ENCODE results near the gene ADRB1.

ADRB1 gene

DNA sequence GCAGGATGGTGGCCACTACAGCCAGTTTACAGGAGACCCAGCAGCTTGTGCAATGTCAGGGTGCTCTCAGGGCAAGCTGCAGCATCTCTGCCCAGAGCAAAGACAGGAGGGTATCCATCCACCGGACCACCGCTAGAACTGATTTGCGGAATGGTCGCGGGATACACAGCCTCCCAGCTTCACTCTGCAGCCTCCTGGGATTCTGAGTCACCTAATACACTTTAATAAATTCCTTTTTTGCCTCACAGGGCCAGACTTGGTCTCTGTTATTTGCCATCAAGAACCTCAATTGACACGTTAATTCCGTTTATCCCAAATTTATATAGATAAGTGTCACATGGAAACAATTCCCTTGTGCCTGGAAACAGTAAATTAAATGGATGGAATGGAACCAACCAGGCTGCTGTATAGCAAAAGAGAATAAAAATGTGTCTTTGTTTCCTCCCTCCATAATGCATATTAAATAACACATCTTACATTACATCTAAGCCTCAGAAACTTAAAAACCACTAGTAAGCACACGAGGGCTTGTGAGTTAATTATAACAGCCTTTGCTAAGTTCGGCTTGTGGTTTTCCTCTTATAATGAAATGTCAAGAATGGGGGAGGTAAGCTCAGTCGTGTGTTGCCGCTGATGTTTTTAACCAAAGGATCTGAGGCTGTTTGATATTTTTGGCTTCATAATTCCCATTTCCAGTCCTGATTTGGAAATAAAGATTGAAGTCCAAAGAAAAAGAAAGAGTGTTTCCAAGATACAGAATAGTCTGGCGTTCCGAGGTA is 52.1 kb downstream of the ADRB1 start:
- no peak for DNase-seq

Data from right hindlimb (tissue), 1 donor.